HepG2 (cell line): ENCODE measurements around the gene PSENEN. TPM values are rescaled to one million over a fixed set of nuclear protein-coding genes. Genes with fewer than 3 reads are reported as not detected.
A peak's percentile ranks its signal among the peaks of the same experiment; 100 is the strongest.

ENCODE experiments used
- EHMT2 ChIP-seq: fragments of 200-600 bp; sonication (generic); IDR thresholded peaks from 2 replicates; pipeline ENCODE4 v1.7.0; 2017; ENCODE audit warnings: antibody characterized with exemption, low read depth, low read length, borderline replicate concordance
- EP300 ChIP-seq, 3 experiments: sonication (generic) in 1 of 3; formaldehyde crosslinking in 1 of 3; IDR thresholded peaks; 2 replicates each; pipeline versions ENCODE4 v1.5.1 to v1.6.1; 2011 to 2020; ENCODE audit warnings: low read depth in 2 of 3, low read length in 2 of 3, borderline replicate concordance in 1 of 3, improper control_type of control experiment in 1 of 3, mild to moderate bottlenecking in 1 of 3, missing genetic modification reagents in 1 of 3, moderate library complexity in 1 of 3
- NR2F6 ChIP-seq, 2 experiments: IDR thresholded peaks; 2 replicates each; pipeline ENCODE4 v1.6.1; 2016; ENCODE audit warnings: antibody characterized with exemption in 1 of 2, mild to moderate bottlenecking in 1 of 2
- PATZ1 ChIP-seq: sonication (generic); formaldehyde crosslinking; IDR thresholded peaks from 2 replicates; pipeline ENCODE4 v1.4.0; 2020; ENCODE audit warnings: missing genetic modification reagents
- SOX6 ChIP-seq, 2 experiments: fragments of 450-650 bp in 1 of 2; sonication (generic) in 1 of 2; formaldehyde crosslinking in 1 of 2; IDR thresholded peaks; 2 replicates each; pipeline versions ENCODE4 v1.4.0 to v1.6.1; 2017 to 2020; ENCODE audit warnings: antibody characterized with exemption in 1 of 2, mild to moderate bottlenecking in 1 of 2, missing genetic modification reagents in 1 of 2
- ZBTB3 ChIP-seq: sonication (generic); formaldehyde crosslinking; IDR thresholded peaks from 2 replicates; pipeline ENCODE4 v1.4.0; 2020; ENCODE audit warnings: low read depth, mild to moderate bottlenecking, moderate library complexity, missing genetic modification reagents, borderline replicate concordance
- ZFP91 ChIP-seq: sonication (generic); formaldehyde crosslinking; IDR thresholded peaks from 2 replicates; pipeline ENCODE4 v1.9.0; 2022; ENCODE audit warnings: missing genetic modification reagents, mild to moderate bottlenecking, borderline replicate concordance
- ZFY ChIP-seq: sonication (generic); formaldehyde crosslinking; IDR thresholded peaks from 2 replicates; pipeline ENCODE4 v1.4.0; 2020; ENCODE audit warnings: missing genetic modification reagents
- ZKSCAN1 ChIP-seq: fragments of 150-350 bp; IDR thresholded peaks from 2 replicates; pipeline ENCODE4 v1.6.1; 2014; ENCODE audit warnings: low read length
- ZNF446 ChIP-seq: sonication (generic); formaldehyde crosslinking; IDR thresholded peaks from 2 replicates; pipeline ENCODE4 v1.5.0; 2020; ENCODE audit warnings: mild to moderate bottlenecking, missing genetic modification reagents
- ZNF549 ChIP-seq: sonication (generic); formaldehyde crosslinking; IDR thresholded peaks from 2 replicates; pipeline ENCODE4 v1.5.0; 2020; ENCODE audit warnings: missing genetic modification reagents
- ZNF574 ChIP-seq: sonication (generic); formaldehyde crosslinking; IDR thresholded peaks from 2 replicates; pipeline ENCODE4 v1.4.0; 2020; ENCODE audit warnings: missing genetic modification reagents
- ZNF597 ChIP-seq: sonication (generic); formaldehyde crosslinking; IDR thresholded peaks from 2 replicates; pipeline ENCODE4 v1.5.0; 2020; ENCODE audit warnings: missing genetic modification reagents
- ZNF687 ChIP-seq: sonication (generic); formaldehyde crosslinking; IDR thresholded peaks from 2 replicates; pipeline ENCODE4 v1.5.1; 2020; ENCODE audit warnings: mild to moderate bottlenecking, missing genetic modification reagents, moderate library complexity
- polyA plus RNA-seq, 8 experiments: library from polyadenylated mRNA; depleted of rRNA in 3 of 8; stranded (reverse) in 7 of 8; unstranded in 1 of 8; fragments of >200 nt; fragmentation: Illumina TruSeq in 4 of 8; extraction: Trizol in 4 of 8; gene quantifications; 2 replicates each; pipeline versions ENCODE4 v1.2.1 to v1.2.3, GENCODE V29; 2011 to 2016; ENCODE audit warnings: low read depth in 4 of 8, missing spikeins in 1 of 8, mixed read lengths in 1 of 8; ENCODE audit not compliant: insufficient read depth in 1 of 8
- total RNA-seq, 5 experiments: library from RNA; depleted of rRNA; stranded (reverse); fragments of >200 nt; fragmentation: Illumina TruSeq; extraction: Trizol; gene quantifications; 2 replicates each; pipeline ENCODE4 v1.2.3, GENCODE V29; 2016; ENCODE audit warnings: low read depth in 1 of 5

PSENEN gene
- total and polyA plus RNA-seq, 2 of the 13 experiments (the other 11 are each of a cell fraction or from before 2014, with no cell fraction given): 16.9 to 34.2 TPM

GRCh38 chr19:35767288-35768081 lies 22.0 kb downstream of the PSENEN start (continued):
- TF ChIP-seq NR2F6 (IDR thresholded peaks at IDR 0.05) (peak; percentile 15; the same call in 1 of the 2 replicates), NR2F6 (CRISPR knock-in tag; IDR thresholded peaks at IDR 0.05) (peak; percentile 57), EP300 (IDR thresholded peaks at IDR 0.05; ENCODE audit: low read depth in 2 of 2, low read length in 2 of 2) (0 out of 4 replicates have a peak, but pooled peaks of 1 of the 2 experiments have one; percentile 6), EP300 (CRISPR knock-in tag; IDR thresholded peaks at IDR 0.05; ENCODE audit: borderline replicate concordance) (no peak), ZNF574 (CRISPR knock-in tag) (0 out of 2 replicates have a peak, but pooled peaks have one; percentile 16), PATZ1 (CRISPR knock-in tag) (peak; percentile 38; the same call in 1 of the 2 replicates), ZFP91 (CRISPR knock-in tag) (peak; percentile 53), SOX6 (IDR thresholded peaks at IDR 0.05) (no peak), SOX6 (CRISPR knock-in tag; IDR thresholded peaks at IDR 0.05) (peak; percentile 47; the same call in 1 of the 2 replicates), ZKSCAN1 (no peak), ZNF687 (peak; percentile 73), ZBTB3 (no peak), EHMT2 (no peak), ZNF597 (CRISPR knock-in tag) (no peak), ZNF549 (CRISPR knock-in tag) (no peak), ZNF446 (no peak), ZFY (CRISPR knock-in tag) (peak; percentile 57; the same call in 1 of the 2 replicates)
